HEK293T (cell line): Measurements from ENCODE around the gene GID8.

ENCODE experiments used
- CTBP1 ChIP-seq: fragments of 450-650 bp; IDR thresholded peaks from 2 replicates; pipeline ENCODE4 v1.6.1; 2016; ENCODE audit warnings: borderline replicate concordance
- ELF4 ChIP-seq: fragments of 450-650 bp; IDR thresholded peaks from 2 replicates; pipeline ENCODE4 v1.6.1; 2017; ENCODE audit warnings: antibody characterized with exemption
- FOXK2 ChIP-seq: fragments of 450-650 bp; IDR thresholded peaks from 2 replicates; pipeline ENCODE4 v1.6.1; 2016; ENCODE audit warnings: mild to moderate bottlenecking
- FOXM1 ChIP-seq: fragments of 450-650 bp; IDR thresholded peaks from 2 replicates; pipeline ENCODE4 v1.6.1; 2017; ENCODE audit warnings: mild to moderate bottlenecking, borderline replicate concordance
- HDGF ChIP-seq: fragments of 450-650 bp; IDR thresholded peaks from 2 replicates; pipeline ENCODE4 v1.6.1; 2017; ENCODE audit warnings: antibody characterized with exemption, borderline replicate concordance
- L3MBTL2 ChIP-seq: fragments of 450-650 bp; conservative IDR thresholded peaks from 2 replicates; pipeline ENCODE4 v1.6.1; 2016; ENCODE audit warnings: mild to moderate bottlenecking
- TARDBP ChIP-seq: fragments of 450-650 bp; IDR thresholded peaks from 2 replicates; pipeline ENCODE4 v1.6.1; 2016

DNA sequence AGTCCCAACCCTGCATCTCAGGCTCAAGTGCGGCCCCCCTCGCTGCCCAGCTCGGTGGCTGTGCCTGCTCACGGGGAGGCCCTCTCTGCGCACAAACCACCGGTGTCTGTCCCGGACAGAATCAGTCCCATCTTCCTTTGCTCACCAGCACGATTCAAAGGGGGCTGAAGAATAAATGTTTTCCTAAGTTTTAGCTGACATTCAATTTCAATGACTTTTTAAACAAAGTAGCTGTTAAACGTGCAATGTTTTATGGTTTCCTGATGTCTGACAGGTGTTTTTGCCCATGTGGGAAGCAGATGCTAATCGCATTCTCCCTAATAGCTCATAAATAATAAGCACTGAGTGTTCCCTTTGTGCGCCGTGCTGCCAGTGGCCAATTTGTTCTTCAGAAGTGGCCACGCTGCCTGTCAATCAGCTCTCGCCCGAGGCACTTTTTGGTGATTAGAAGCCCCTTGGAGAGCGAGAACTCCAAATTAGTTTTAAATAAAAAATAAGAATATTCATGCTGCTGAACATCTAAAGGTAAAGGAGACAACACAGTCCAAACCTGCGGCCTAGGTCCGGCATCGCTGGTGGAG, 42.5 kb downstream of the GID8 start:
- TF ChIP-seq TARDBP (no peak), FOXM1 (no peak), CTBP1 (no peak), ELF4 (no peak), L3MBTL2 (no peak), HDGF (no peak), FOXK2 (no peak)
